Measurements from ENCODE around the gene SCARB1. TPM values are rescaled to one million over a fixed set of nuclear protein-coding genes. Genes with fewer than 3 reads are reported as not detected.

Gene SCARB1
- total RNA-seq, 1 experiment from 2014 or later: 106 TPM

DNA sequence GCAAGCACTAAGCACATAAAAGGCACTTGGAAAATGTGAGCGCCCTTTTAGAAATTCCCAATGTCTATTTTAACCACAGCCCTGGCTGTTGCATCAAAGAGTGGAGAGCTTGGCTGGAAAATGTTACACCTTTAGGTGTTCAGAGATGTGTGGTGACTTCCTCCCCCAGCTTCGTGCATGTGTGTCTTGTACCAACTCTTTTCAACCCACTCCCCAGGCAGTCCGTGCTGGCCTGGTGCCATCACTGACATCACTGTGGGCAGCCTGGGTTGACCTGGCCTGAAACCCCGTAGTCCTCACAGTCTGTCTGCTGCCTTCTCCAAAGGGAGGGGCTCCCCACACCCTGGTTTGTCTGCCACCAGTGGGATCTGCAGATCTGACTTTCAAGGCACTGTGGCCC lies 101.8 kb downstream of the SCARB1 start:
- ChIA-PET CTCF (no interaction called here), POLR2A (no interaction called here)
- Mint-ChIP-seq H3K27ac (ENCODE audit: unreplicated experiment) (no peak overlapping the region), H3K36me3 (ENCODE audit: insufficient read depth, unreplicated experiment) (no peaks in the 10 kb centered on the region), H3K4me1 (ENCODE audit: low read depth, unreplicated experiment) (peaks cover under 1% of the 10 kb centered on the region), H3K27me3 (ENCODE audit: insufficient read depth, unreplicated experiment) (peaks cover 3% of the 10 kb centered on the region), H3K9me3 (ENCODE audit: unreplicated experiment) (peaks cover 30% of the 10 kb centered on the region), H3K4me3 (ENCODE audit: unreplicated experiment) (no peak overlapping the region)
- Histone ChIP-seq H3K9me3 (peaks cover 10% of the 10 kb centered on the region), H3K4me3 (ENCODE audit: low read depth, low read length) (no peak overlapping the region), H3K27me3 (replicated peaks; ENCODE audit: control insufficient read depth, insufficient read depth, low read length) (no peaks in the 10 kb centered on the region), H3K36me3 (ENCODE audit: control insufficient read depth, insufficient read depth, low read length) (no peaks in the 10 kb centered on the region), H3K4me1 (no peaks in the 10 kb centered on the region)
- DNase-seq: no peak
- intact Hi-C loops (cut with micrococcal nuclease; ENCODE audit: unreplicated experiment): loop anchor here (10.0 kb wide), 1 partner anchor 527 kb away; no protein-coding TSS in a partner anchor
- no TSS peak for BruUV-seq (replicated peaks)
- TF ChIP-seq, protein P1, sequence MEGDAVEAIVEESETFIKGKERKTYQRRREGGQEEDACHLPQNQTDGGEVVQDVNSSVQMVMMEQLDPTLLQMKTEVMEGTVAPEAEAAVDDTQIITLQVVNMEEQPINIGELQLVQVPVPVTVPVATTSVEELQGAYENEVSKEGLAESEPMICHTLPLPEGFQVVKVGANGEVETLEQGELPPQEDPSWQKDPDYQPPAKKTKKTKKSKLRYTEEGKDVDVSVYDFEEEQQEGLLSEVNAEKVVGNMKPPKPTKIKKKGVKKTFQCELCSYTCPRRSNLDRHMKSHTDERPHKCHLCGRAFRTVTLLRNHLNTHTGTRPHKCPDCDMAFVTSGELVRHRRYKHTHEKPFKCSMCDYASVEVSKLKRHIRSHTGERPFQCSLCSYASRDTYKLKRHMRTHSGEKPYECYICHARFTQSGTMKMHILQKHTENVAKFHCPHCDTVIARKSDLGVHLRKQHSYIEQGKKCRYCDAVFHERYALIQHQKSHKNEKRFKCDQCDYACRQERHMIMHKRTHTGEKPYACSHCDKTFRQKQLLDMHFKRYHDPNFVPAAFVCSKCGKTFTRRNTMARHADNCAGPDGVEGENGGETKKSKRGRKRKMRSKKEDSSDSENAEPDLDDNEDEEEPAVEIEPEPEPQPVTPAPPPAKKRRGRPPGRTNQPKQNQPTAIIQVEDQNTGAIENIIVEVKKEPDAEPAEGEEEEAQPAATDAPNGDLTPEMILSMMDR (IDR thresholded peaks at IDR 0.05; ENCODE audit: insufficient read depth in 1 of 2, low read depth in 1 of 2, low read length in 1 of 2, severe bottlenecking in 1 of 2, unreplicated experiment in 1 of 2): no peak

DNA sequence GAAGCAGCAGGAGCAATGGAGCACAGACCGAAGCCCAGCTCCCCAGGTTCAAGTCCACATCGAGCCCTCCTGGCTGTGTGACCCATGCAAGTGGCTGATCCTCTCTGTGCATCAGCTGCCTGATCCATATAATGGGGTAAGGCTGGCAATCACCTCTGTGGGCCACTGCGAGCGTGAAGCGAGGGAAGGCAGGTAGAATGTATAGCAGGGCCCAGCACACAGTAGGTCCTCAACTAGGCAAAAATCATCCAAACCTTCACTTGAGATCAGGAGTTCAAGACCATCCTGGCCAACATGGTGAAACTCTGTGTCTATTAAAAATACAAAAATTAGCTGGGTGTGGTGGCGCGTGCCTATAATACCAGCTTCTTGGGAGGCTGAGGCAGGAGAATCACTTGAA lies 102.6 kb downstream of the SCARB1 start:
- H3K4me1 Mint-ChIP-seq (ENCODE audit: low read depth, unreplicated experiment): no peaks in the 10 kb centered on the region
- H3K27ac Mint-ChIP-seq (ENCODE audit: unreplicated experiment): no peak overlapping the region
- peaks cover 38% of the 10 kb centered on the region for H3K9me3 Mint-ChIP-seq (ENCODE audit: unreplicated experiment)
- CTCF ChIA-PET: no interaction called here
- H3K36me3 Mint-ChIP-seq (ENCODE audit: insufficient read depth, unreplicated experiment): no peaks in the 10 kb centered on the region
- POLR2A ChIA-PET: no interaction called here
- peaks cover 3% of the 10 kb centered on the region for H3K27me3 Mint-ChIP-seq (ENCODE audit: insufficient read depth, unreplicated experiment)
- Histone ChIP-seq H3K27me3 (replicated peaks; ENCODE audit: control insufficient read depth, insufficient read depth, low read length) (no peaks in the 10 kb centered on the region), H3K36me3 (ENCODE audit: control insufficient read depth, insufficient read depth, low read length) (no peaks in the 10 kb centered on the region), H3K9me3 (peaks cover 10% of the 10 kb centered on the region), H3K4me3 (ENCODE audit: low read depth, low read length) (no peak overlapping the region), H3K4me1 (no peaks in the 10 kb centered on the region)
- BruUV-seq (replicated peaks): no TSS peak
- intact Hi-C loops (cut with micrococcal nuclease; ENCODE audit: unreplicated experiment): loop anchor here (10.0 kb wide), 1 partner anchor 526 kb away; no protein-coding TSS in a partner anchor
- no peak for DNase-seq
- TF ChIP-seq, protein P1 (IDR thresholded peaks at IDR 0.05; ENCODE audit: insufficient read depth in 1 of 2, low read depth in 1 of 2, low read length in 1 of 2, severe bottlenecking in 1 of 2, unreplicated experiment in 1 of 2): no peak
- no peak overlapping the region for H3K4me3 Mint-ChIP-seq (ENCODE audit: unreplicated experiment)

DNA sequence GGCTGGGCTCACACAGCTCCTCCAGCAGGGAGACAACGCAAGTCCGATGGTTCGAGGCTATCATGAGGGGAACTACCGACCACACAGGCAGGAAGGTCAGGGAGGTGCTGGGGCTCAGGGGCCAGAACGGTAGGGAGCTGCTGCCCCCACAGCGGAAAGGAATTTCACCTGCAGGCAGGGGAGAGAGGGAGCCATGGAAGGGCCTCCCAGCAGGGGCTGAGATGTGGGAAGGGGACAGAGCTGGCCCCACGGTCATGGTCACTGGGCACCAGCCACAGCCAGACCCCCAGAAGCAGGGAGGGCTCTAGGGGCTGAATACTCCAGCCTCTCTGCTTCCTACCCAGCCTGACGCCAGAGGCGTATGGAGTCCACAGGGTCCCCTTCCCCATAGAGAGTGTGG lies 103.1 kb downstream of the SCARB1 start:
- no peaks in the 10 kb centered on the region for H3K36me3 ChIP-seq (ENCODE audit: control insufficient read depth, insufficient read depth, low read length)
- Mint-ChIP-seq H3K27ac (ENCODE audit: unreplicated experiment) (no peak overlapping the region), H3K4me1 (ENCODE audit: low read depth, unreplicated experiment) (no peaks in the 10 kb centered on the region), H3K36me3 (ENCODE audit: insufficient read depth, unreplicated experiment) (no peaks in the 10 kb centered on the region), H3K27me3 (ENCODE audit: insufficient read depth, unreplicated experiment) (peaks cover 3% of the 10 kb centered on the region), H3K9me3 (ENCODE audit: unreplicated experiment) (peaks cover 34% of the 10 kb centered on the region), H3K4me3 (ENCODE audit: unreplicated experiment) (no peak overlapping the region)
- H3K4me1 ChIP-seq: no peaks in the 10 kb centered on the region
- intact Hi-C loops (cut with micrococcal nuclease; ENCODE audit: unreplicated experiment): loop anchor here (10.0 kb wide), 1 partner anchor 526 kb away; no protein-coding TSS in a partner anchor
- H3K4me3 ChIP-seq (ENCODE audit: low read depth, low read length): no peak overlapping the region
- BruUV-seq (replicated peaks): no TSS peak
- TF ChIP-seq, protein P1 (IDR thresholded peaks at IDR 0.05; ENCODE audit: insufficient read depth in 1 of 2, low read depth in 1 of 2, low read length in 1 of 2, severe bottlenecking in 1 of 2, unreplicated experiment in 1 of 2): no peak
- peaks cover 10% of the 10 kb centered on the region for H3K9me3 ChIP-seq
- ChIA-PET POLR2A (no interaction called here), CTCF (interaction anchor here (1.4 kb wide), 1 partner anchor 10 kb away, joined by 3 read pairs; no protein-coding TSS in a partner anchor)
- no peak for DNase-seq
- H3K27me3 ChIP-seq (replicated peaks; ENCODE audit: control insufficient read depth, insufficient read depth, low read length): no peaks in the 10 kb centered on the region
